Activated CD8-positive, alpha-beta memory T cell treated with anti-CD3 and anti-CD28 coated beads, Interleukin-2, amount 50 U/mL, for 24 hours (primary cell): ENCODE data around the gene CDKN2A.
"Not testable (repeated sequence)": the region's sequence is repeated elsewhere in the genome, so short reads cannot be mapped to it uniquely, and the experiment has no call there.

Source experiments
- DNase-seq: peaks from one replicate; pipeline ENCODE4 v3.0.0-alpha.2; 2020; ENCODE audit errors: extremely low read depth

The CDKN2A gene

DNA sequence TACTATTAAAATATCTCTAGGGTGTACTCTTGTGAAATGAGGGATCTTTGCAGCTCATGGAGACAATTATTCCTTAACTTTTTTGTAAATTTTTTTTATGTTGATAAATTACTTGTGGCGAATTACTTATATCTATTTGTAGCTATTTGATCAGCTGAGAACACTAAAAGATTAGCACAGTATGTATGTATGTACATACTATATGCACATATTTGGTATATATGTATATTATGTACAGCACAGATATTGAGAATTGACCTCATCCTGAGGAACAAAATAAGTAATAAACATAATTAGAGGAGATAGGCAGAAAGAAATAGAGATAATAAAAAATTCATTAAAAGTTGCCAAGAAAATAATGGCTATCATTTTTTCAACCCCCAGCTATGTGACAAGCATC is 11.8 kb downstream of the CDKN2A start:
- DNase-seq: no peak

DNA sequence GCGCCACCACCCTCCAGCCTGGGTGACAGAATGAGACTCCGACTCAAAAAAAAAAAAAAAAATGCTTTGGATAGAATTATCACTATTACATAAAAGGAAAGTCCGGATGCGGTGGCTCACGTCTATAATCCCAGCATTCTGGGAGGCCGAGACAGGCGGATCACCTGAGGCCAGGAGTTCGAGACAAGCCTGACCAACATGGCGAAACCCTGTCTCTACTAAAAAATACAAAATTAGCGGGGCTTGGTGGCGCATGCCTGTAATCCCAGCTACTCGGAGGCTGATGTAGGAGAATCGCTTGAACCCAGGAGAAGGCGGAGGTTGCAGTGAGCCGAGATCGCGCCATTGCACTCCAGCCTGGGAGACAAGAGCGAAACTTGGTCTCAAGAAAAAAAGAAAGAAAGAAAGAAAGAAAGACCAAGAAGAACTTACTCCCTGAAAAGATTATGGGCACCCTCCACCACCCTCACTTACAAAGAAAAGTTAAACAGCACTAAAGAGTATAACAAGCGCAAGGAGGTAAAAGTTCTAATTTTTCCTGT is 17.8 kb downstream of the CDKN2A start:
- no peak for DNase-seq

DNA sequence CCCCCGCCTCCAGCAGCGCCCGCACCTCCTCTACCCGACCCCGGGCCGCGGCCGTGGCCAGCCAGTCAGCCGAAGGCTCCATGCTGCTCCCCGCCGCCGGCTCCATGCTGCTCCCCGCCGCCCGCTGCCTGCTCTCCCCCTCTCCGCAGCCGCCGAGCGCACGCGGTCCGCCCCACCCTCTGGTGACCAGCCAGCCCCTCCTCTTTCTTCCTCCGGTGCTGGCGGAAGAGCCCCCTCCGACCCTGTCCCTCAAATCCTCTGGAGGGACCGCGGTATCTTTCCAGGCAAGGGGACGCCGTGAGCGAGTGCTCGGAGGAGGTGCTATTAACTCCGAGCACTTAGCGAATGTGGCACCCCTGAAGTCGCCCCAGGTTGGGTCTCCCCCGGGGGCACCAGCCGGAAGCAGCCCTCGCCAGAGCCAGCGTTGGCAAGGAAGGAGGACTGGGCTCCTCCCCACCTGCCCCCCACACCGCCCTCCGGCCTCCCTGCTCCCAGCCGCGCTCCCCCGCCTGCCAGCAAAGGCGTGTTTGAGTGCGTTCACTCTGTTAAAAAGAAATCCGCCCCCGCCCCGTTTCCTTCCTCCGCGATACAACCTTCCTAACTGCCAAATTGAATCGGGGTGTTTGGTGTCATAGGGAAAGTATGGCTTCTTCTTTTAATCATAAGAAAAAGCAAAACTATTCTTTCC is 19.3 kb downstream of the CDKN2A start:
- no peak for DNase-seq

DNA sequence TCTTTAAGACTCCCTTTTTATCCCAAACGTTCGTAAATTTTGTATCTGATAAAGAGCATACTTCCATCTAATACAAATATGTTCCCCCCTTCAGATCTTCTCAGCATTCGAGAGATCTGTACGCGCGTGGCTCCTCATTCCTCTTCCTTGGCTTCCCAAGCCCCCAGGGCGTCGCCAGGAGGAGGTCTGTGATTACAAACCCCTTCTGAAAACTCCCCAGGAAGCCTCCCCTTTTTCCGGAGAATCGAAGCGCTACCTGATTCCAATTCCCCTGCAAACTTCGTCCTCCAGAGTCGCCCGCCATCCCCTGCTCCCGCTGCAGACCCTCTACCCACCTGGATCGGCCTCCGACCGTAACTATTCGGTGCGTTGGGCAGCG is 19.9 kb downstream of the CDKN2A start:
- no peak for DNase-seq

DNA sequence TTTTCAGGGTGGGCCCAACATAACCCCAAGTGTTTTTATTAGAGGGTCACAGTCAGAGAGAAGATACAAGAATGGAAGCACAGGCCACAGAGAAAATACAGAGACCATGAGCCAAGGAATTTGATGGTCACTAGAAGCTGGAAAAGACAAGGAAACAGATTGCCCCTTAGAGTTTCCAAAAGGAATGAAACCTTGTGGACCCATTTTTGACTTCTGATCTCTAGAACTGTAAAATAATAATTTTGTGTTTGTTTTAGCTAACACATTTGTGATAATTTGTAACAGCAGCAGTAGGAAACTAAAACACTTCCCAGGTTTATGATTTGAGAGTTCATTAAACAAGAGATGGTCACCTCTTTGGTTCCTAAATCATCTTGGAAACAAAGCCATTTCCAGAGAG is 21.8 kb downstream of the CDKN2A start:
- DNase-seq: no peak

DNA sequence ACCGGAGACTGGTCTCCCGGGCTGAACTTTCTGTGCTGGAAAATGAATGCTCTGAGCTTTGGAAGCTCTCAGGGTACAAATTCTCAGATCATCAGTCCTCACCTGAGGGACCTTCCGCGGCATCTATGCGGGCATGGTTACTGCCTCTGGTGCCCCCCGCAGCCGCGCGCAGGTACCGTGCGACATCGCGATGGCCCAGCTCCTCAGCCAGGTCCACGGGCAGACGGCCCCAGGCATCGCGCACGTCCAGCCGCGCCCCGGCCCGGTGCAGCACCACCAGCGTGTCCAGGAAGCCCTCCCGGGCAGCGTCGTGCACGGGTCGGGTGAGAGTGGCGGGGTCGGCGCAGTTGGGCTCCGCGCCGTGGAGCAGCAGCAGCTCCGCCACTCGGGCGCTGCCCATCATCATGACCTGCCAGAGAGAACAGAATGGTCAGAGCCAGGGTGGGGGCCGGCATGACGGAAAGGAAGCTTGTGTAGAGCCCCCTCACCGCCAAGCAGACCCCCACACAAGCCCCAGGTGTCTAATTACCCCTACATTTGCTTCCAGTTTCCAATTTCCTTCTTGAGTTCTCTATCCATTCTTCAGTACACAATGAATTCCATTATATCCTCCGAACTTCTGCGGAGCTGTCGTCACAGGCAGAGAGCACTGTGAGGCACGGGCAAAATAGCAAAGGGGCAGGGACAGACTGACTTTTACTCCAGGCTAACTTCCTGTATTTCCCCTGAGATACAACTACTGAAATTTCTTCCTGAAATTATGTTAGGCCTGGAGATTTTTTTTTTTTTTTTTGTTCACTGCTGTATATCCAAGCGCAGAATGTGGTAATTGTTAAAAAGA is 23.2 kb downstream of the CDKN2A start:
- no peak for DNase-seq

DNA sequence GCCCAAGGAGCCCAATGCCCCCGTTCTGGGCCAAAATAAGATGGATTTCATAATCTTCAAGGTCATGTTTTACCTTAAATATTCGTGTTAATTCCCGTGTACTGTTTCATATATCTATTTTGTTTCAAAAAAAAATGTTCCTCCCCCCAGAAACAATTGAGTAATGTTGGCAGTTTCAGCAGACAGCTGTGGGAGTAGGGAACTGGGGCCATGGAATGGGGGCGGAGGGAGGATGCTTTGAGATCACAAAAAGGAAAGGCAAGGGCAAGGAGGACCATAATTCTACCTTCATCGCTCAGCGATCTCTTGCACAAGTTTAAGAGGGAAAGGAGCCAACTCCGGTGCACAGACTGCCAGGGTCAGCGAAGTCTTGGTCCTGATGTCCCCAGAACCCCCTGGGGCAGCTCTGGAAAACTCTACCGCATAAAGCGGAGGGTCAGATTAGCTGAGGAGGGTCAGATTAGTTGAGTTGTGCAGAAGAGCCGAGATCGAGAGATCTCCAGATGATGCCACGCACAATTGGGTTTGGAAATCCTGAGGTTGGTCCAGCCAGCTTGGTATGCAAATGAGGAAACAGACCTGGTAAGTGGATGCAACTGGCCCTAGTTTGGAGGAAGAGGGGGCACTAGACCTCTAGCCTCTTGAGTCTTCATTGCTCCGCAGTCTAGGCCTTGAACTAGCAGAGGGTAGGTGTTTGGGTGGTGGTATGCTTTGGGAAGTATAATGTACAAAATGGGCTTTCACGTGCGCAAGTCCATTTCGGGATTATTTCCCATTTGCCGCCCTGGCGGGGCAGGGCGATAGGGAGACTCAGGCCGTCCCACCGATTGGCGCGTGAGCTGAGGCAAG is 24.0 kb downstream of the CDKN2A start:
- no peak for DNase-seq

DNA sequence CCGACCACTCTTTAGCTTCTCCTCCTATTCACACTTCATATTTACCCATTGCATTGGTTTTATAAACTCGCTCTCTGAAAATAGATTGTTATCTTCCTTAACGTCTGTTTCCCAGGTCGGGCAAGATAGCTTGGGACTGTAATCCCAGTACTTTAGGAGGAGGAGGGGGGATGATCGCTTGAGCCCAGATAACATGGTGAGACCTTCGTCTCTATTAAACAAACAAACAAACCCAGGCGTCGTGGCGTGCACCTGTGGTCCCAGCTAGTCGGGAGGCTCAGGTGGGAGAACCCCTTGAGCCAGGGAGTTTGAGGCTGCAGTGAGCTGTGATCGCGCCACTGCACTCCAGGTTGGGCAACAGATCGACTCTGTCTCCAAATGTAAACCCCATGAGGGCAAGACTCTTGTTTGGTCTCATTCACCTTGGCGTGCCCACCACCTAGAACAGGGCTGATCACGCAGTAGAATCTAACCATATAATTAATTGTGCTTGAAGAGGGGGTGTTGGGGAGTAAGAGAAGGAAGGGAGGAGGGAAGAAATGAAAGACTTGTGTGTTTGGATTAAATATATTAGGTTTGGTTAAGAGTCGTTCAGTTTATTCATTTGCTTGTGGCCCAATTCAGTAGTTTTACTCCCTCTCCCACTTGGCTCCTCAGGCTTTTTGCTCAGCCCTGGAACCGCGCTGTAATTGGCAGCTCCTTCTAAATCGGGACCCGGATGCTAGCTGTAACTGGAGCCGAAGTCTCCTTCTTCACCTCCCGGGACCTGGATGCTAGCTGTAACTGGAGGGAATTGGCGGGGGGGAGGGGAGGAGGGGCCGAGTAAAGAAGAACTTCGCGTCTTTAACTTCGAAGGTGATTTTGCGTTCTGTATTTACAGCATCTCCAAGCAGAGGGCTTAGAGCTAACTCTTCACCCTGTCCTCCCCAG is 24.9 kb downstream of the CDKN2A start:
- no peak for DNase-seq

DNA sequence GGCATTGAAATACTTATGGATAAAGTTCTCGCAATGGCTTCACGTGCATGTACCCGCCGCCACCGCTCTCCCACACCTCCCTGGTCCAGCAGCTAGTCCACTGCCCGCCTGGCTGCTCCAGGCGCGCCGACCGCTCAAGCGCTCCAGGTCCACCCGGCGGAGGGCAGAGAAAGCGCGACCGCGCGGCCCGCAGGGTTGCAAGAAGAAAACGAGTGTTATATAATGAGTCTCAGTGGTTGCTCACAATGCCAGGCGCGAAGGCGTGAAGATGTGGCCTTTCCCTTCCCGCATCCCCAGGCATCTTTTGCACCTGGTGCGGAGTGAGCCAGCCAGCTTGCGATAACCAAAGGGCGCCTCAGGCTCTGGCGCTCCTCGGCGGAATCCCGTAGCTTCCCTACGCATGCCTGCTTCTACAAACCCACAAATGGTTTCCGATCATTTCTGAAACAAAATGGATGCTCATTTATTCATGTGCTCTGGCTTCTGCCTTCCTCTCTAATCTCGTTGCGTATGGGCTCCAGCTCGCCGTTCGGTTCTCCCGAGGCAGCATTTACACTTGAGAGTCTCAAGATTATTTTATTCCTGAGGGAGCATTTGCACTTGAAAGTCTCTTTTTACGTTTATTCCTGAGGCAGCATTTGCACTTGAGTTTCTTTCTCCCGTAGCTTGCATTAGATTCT is 25.7 kb downstream of the CDKN2A start:
- no peak for DNase-seq

DNA sequence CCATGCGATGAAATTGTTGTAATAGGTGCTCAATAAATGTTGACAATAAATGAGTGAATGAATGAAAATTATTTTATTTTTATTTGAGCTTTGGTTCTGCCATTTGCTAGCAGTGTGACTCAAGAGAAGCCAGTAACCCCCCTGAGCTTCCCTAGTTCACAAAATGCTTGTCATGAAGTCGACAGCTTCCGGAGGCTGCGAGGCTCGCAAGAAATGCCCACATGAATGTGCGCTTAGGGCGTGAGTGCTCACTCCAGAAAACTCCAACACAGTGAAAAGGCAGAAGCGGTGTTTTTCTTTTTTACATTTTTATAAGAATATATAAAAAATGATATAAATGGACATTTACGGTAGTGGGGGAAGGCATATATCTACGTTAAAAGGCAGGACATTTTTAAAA is 26.5 kb downstream of the CDKN2A start:
- no peak for DNase-seq

DNA sequence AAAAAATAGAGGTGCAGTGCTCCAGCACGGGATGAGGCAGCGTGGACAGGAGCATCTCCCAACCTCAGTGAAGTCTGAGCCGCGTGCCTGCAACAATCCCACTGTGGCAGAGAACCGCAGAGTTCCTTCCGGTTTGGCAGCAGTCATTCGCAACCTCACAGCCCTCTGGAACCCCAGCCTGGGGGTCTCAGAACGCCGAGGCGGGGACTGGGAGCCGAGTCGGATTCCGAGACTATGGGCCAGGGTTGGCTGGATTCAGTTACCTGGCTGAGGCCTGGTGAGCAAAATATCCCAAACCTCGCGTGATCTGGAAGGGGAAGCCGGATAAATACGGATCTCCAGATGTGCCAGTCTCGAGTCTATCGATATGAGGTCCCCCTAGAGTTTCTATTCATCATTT is 27.0 kb downstream of the CDKN2A start:
- no peak for DNase-seq

DNA sequence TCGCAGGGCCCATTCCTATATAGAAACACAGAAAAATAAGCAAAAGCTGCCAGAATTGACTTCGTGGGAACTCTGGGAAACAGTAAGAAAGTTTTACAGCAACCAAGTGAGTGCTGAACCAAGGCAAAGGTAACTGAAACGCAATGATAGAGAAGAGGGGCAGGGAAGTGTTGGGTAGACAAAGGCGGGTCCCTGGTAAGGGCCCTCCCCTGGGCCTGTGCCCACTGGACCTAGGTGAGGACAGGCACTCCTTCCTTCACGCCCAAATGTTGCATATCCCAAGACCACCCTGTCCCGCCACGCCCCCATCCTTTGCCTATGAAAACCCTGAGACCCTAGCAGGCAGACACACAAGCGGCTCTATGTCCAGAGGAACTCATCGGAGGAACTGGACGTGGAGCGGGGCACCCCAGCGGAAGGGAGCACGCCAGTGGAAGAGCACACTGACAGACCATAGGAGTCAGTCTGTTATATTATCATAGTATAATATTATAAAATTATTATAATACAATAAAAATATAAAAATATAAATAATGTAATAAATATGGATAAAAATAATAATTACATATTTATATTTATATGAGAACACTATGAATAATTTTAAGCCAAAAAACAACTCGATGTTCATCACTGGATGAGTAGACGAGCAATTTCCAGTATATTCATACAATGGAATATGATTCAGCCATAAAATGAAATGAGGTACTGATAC is 27.9 kb downstream of the CDKN2A start:
- DNase-seq: no peak

DNA sequence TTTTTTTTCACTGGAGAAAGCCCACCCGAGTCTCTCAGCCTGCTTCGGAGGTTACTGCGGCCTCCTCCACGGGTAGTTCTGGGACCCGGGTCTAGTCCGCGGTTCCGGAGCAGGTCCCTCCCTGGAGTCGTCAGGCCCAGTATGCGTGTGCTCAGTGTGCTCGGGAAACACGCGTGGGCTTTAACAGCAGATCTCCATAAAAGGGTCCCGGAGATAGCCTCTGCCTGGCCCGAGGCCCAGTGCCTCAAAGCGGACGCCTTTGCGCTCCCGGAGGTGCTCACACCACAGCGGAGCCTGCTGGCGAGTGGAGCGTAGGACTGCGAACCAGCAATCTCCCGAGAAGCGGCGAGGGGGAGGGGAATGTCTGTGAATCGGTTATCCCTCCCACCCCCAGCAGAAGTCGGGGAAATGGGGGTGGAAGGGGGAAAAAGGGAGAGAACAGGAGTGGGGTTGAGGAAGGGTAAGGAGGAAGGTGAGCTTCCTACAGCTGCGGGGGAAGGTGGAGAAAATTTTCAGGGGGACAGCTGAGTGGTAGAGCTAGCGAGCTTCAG is 28.7 kb downstream of the CDKN2A start:
- no peak for DNase-seq

DNA sequence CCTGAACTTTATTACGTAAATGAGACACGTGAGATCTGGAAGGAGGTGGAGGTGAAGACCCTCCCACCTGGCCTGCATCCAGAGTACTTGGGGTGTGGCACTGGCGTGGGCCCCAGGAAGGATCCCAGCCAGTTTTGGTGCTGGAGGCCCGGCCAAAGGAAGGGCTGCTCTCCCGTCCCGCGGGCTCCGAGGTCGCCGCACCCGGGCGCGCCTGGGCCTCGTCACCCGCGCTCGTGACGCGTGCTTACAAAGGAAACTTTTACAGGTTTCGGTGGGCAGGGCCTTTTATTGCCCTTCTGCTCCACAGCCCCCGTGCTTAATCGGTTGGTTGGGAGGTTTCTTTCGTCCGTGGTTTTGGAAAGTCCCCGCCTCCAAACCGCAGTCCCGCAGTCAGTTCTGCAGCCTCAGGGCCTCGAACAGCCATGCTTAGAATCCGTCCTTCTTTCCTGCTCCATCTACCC is 29.2 kb downstream of the CDKN2A start:
- no peak for DNase-seq

DNA sequence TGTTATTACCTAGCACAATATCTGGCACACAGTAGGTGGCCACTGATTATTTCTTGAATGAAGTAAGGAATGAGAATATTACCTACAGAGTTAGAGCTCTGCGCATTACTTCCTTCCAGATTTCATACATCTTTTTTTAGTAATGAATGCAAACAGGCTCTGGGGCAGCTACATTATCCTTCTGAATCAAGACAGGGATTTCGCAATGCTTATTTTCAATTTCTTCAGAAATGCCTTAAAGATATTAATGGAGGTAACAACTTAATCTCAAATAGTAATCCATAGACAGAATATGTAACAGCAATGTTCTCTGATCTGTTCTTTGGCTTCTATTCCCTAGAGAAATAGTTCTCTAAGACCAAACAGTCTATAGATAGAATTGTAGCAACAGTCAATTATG is 32.6 kb downstream of the CDKN2A start:
- no peak for DNase-seq

DNA sequence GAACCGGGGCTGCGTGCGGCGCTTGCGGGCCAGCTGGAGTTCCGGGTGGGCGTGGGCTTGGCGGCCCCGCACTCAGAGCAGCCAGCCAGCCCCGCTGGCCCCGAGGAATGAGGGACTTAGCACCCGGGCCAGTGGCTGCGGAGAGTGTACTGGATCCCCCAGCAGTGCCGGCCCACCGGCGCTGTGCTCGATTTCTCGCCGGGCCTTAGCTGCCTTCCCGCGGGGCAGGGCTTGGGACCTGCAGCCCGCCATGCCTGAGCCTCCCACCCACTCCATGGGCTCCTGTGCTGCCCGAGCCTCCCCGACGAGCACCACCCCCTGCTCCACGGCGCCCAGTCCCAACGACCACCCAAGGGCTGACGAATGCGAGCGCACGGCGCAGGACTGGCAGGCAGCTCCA is 34.9 kb downstream of the CDKN2A start:
- DNase-seq: not testable (repeated sequence)

DNA sequence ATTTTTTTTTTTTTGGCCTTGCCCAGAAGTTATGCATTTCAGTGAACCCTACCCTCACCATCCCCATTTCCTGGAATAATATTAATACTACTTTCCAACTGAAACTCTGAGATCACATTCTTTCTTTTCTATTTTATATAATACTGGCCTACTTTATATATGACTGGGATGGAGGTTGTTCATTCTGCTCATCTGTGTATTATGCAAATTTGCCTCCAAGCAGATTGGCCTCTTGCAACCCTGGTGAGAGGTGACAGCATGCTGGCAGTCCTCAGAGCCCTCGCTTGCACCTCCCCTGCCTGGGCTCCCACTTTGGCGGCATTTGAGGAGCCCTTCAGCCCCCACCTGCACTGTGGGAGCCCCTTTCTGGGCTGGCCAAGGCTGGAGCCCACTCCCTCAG is 35.4 kb downstream of the CDKN2A start:
- DNase-seq: no peak

DNA sequence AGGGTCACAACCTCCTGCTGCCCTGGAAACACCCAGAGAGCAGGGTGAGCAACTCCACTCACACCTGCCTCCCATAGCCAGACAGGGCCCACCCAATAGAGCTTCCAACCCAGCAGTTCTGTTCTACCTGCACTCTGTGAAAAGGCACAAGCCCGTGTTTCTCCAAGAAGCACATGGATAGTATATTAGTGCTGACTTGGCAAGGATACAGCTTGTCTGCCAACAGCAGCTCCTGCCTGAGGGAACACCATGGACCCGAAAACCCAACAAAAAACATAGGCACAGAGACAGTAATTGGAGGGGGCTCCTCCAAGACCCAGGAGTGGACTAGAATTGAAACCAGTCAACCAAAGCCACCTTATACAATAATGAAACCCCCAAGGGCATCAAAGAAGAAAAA is 48.6 kb downstream of the CDKN2A start:
- DNase-seq: no peak

DNA sequence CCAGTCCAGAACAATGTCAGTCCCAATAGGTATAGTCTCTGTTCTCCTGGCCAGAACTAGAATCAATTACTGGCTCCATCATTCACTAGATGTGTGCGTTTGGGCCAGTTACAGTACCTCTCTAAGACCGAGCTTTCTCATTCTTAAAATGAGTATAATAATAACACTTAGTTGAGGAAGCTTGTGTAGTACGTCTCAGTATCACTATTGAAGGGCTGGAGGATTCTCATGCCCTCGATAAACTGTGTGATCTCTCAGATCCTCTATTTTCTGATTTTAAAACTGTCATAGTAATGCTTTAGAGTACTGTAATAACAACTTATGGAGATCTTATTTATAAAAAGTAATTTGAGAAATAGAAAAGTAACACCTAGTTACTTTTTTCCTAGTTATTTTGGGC is 50.7 kb downstream of the CDKN2A start:
- DNase-seq: no peak
